ENCODE results near the gene SCYGR4. TPM values are rescaled to one million over a fixed set of nuclear protein-coding genes. Genes with fewer than 3 reads are reported as not detected.

Gene SCYGR4
- total and polyA plus RNA-seq, 10 of the 15 experiments (the other 5 are each of a cell fraction or from before 2014, with no cell fraction given): 0.11 TPM; not detected in 9

DNA sequence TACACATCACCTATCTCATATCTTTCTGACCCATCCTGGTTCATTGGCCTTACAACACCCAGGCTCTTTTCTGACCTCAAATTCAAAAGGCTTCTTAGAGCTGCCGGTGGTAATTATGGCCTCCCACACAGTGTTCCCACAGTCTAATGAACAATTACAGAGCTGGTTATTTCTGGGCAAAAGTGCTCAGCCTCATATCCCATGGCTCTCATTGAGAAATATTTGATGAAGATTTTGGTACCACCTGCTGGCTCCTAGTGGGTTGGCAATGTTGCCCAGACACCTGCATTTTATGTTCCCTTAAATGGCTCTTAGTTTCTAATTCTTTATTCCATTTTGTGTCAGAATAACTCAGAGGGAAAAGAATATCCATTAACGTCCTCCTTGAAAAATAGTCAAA, 38.7 kb upstream of the SCYGR4 start:
- ChIA-PET POLR2A (no interaction called here), SMC1A (ENCODE audit: uncharacterized antibody, unreplicated experiment) (interaction anchor here (0.7 to 1.9 kb wide), 7 partner anchors 10 to 181 kb away, joined by 3 to 8 read pairs (median 3); no protein-coding TSS in a partner anchor), RAD21 (ENCODE audit: unreplicated experiment) (interaction anchor here (0.9 to 1.3 kb wide), 5 partner anchors 99 to 187 kb away, joined by 3 to 4 read pairs (median 3); no protein-coding TSS in a partner anchor), CTCF (interaction anchor here (0.9 to 2.2 kb wide), 11 partner anchors 11 to 334 kb away, joined by 3 to 11 read pairs (median 4); no protein-coding TSS in a partner anchor)
- no peak for FAIRE-seq
- Histone ChIP-seq H3K9ac (ENCODE audit: control insufficient read depth, insufficient read depth, low read length) (no peak overlapping the region), H3K4me3 (no peak overlapping the region), H3K27ac (ENCODE audit: control insufficient read depth, insufficient read depth) (no peak overlapping the region), H3K27me3 (replicated peaks in 1 of 2; ENCODE audit: control insufficient read depth in 2 of 2, insufficient read depth in 2 of 2, low read length in 1 of 2) (no peaks in the 10 kb centered on the region), H3K4me1 (ENCODE audit: control insufficient read depth, insufficient read depth, low read length) (no peaks in the 10 kb centered on the region), H3K9me3 (replicated peaks; ENCODE audit: control insufficient read depth, insufficient read depth, low read length) (peaks cover 5% of the 10 kb centered on the region; the same call in 2 of the 3 replicates), H4K20me1 (ENCODE audit: control insufficient read depth, insufficient read depth) (no peaks in the 10 kb centered on the region), H3K4me2 (ENCODE audit: control insufficient read depth, insufficient read depth) (no peak overlapping the region), H3K36me3 (ENCODE audit: control insufficient read depth in 2 of 2, insufficient read depth in 2 of 2, low read length in 1 of 2) (no peaks in the 10 kb centered on the region), H2AFZ (ENCODE audit: control insufficient read depth, low read depth, low read length) (no peak overlapping the region), H3K79me2 (ENCODE audit: control insufficient read depth, insufficient read depth, low read length) (no peaks in the 10 kb centered on the region)
- WGBS (ENCODE audit: insufficient coverage, insufficient replicate concordance, low lambda C conversion rate, missing lambda C conversion rate): 13% methylated on average over 2 of the region's 2 CpGs
- ATAC-seq: peak; percentile 50
- in situ Hi-C loops (cut with MboI): no loop called here
- intact Hi-C loops (cut with micrococcal nuclease; ENCODE audit: unreplicated experiment): no loop called here
- no peak for DNase-seq (ENCODE audit: low read depth, low spot score)
- BruUV-seq (replicated peaks): no TSS peak
- TF ChIP-seq SREBF1 (IDR thresholded peaks at IDR 0.05; ENCODE audit: low read length) (no peak), CTCF (IDR thresholded peaks at IDR 0.05 in 2 of 3, conservative IDR thresholded peaks at IDR 0.05 in 1 of 3; ENCODE audit: control insufficient read depth in 2 of 3, extremely low read depth in 1 of 3, insufficient read depth in 1 of 3, low read depth in 3 of 3, low read length in 3 of 3) (peak in 2 of 3 experiments; percentile 12 to 14; a peak in 1 of 6 replicates), EP300 (IDR thresholded peaks at IDR 0.05; ENCODE audit: borderline replicate concordance in 1 of 2, control insufficient read depth in 1 of 2, low read depth in 2 of 2, low read length in 2 of 2) (no peak), SMC3 (IDR thresholded peaks at IDR 0.05; ENCODE audit: borderline replicate concordance, low read length) (peak; percentile 3; the same call in 1 of the 2 replicates), RAD21 (IDR thresholded peaks at IDR 0.05; ENCODE audit: insufficient read depth, low read depth, low read length) (peak; percentile 24)

All from GM12878 (cell line).